Anterior cingulate cortex (tissue), 58 donors: ENCODE data around the gene GALNT6.
"Not testable (repeated sequence)": the region's sequence is repeated elsewhere in the genome, so short reads cannot be mapped to it uniquely, and the experiment has no call there.

ENCODE experiments used
- DNase-seq, 58 donors: peaks; one replicate each; lab custom pipeline; 2025; lab: John Stamatoyannopoulos, UW

Gene GALNT6

DNA sequence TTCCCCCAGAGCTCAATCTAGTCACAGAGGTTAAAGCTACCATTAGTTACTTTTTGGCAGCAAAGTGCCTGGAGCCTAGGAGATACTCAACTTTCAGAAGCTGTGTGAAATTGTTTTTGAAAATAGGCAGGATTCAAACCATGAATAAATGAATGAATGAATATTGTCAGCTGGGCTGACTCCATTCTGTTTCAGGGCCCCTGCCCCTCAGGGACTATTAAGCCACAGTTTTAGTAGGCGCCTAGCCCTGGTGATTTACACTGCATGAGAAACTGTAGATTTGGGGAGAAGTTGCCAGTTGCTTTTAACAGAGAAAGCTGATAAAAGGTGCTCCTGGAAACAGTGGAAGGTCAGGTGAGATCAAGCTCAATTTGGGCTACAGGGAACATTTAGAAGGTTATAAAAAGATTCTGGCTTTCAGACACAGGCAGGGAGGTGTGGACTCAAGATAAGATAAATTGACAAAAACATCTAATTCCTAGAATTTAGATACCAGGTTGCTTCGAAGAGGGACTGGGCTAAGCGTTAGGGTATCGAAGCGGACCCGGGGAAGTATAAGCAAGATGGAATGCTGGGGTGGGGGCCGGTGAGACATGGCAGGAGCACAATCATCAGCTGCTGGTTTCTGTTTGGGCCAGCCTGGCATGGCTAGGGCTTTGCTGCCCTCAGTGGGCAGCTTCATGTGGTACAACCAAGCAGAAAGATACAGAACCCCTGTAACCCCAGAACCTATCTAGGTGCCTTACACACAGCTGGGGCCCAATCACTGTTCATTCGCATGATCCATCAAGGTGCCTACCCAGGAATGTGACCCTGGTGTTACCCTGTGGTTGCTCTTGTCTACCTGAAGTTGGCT, 29.8 kb downstream of the GALNT6 start:
- DNase-seq, result peak in 3 of 58 donors; percentile 8 to 43 (median 11)

DNA sequence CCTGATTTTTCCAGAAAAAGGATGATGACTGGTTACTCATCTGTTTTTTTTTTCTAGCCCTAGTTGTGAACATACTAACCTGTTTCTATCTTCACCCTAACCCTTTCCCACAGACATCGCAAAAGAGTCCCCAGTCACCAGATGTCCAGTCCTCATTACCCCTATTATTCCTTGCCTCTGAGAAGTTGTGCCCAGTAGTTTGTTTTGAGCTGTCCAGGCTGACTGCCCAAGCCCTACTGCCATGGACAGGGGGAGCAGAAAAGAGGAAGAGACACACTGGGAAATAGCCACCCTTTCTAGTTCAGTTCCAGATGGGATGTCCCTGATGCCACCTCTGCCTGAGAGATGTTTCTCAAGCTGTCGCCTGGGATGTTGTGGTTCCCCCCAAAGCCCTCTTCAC, 30.9 kb downstream of the GALNT6 start:
- DNase-seq, result no peak

DNA sequence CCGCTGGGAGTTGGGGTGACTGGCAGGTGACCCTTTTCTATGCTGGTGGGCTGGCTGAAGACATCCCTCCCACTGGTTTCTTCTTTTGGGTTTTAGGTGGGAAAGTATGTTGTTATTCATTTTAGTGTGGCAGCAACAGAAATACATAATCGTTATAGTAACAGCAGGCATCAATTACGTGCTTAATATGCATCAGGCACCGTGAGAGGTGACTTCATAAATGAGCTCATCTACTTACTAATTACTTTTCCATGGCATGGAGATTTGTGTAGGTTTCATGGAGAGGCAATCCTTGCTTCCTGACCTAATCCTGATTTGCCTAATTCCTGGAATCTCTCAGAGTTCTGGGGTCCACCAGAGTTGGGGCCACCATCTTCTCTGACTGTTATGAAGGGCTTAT, 31.4 kb downstream of the GALNT6 start:
- DNase-seq, result no peak

DNA sequence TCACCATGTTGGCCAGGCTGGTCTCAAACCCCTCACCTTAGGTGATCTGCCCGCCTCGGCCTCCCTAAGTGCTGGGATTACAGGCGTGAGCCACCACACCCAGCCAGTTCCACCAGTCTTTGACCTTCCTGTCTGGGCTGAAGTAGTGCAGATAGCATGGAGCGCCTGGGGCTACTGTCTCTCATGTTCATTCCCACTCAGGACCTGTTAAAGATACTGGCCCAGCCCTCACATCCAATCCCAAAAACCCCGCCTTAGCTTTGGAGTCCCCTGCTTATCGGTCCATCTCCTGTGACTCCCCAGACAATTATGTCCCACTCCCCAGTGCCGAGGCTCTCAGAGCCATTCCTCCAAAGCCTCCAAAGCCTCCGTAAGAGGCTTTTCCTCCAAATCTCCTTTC, 32.7 kb downstream of the GALNT6 start:
- no peak for DNase-seq

DNA sequence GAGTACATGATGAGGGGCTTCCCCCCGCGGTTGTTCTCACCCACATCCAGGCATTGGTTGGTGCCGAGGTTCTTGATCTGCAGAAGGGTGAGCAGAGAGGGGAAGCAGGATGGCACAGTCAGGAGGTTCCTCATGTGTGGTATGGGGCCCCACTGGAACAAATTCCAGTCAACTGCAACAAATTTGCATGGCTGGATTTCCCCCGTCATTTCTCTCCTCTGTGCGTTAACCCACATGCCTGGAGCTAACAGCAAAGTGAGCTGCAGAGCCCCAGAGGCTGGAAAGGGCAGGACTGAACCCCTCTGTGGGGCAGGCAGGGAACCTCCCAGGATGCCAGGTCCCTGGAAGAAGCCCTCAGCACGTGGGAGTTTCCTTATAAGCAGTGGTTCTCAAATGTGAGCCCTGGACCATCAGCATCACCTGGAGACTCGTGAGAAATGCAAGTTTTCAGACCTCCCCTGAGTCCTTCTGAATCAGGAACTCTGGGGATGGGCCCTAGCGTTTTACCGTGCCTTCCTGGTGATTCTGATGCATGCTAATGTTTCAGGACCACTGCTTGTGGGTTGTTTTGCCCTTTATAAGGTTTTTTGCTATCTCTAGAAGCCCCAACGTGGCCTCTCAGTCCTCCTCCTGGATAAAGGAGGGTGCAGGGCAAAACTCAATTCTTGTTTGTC, 33.7 kb downstream of the GALNT6 start:
- no peak for DNase-seq

DNA sequence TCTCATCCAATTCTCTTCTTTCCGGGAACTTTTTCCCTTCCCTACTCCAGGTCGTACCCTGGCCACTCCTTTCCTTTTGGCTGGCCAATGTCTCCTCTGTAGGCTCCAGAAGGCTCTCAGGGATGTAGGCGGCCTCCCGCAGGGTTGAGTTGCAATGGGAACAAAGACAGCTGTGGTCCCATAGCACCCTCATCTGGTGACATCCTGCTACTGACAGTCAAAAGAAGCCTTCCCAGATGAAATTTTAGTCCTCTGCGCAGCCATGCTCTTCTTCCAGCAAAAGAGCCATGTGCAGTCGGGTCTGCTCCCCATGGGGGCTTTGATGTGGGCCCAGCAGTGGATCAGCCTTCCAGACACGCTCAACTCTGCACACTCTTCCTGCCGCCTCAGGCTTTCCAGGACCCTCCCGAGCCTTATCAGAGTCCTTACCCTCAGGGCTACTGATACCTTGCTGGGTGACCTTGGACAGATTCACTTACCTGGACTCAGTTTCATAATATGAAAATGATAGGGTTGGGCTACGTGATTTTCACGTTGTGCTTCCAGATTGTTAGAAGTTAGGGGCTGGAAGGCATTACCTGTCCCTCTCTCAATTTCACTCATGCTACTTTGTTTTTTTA, 39.2 kb downstream of the GALNT6 start:
- DNase-seq, result peak in 44 of 58 donors; percentile 2 to 64 (median 31)

DNA sequence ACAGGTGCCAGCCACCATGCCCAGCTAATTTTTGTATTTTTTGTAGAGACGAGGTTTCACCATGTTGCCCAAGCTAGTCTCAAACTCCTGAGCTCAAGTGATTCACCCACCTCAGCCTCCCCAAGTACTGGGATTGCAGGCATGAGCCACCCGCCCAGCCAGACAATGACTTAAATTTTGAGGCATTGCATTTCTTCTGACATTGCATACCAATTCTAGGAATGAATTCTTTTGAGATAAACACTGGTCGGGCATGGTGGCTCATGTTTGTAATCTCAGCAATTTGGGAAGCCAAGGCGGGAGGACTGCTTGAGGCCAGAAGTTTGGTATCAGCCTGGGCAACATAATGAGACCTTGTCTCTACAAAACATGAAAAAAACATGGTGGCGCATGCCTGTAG, 42.2 kb downstream of the GALNT6 start:
- no peak for DNase-seq

DNA sequence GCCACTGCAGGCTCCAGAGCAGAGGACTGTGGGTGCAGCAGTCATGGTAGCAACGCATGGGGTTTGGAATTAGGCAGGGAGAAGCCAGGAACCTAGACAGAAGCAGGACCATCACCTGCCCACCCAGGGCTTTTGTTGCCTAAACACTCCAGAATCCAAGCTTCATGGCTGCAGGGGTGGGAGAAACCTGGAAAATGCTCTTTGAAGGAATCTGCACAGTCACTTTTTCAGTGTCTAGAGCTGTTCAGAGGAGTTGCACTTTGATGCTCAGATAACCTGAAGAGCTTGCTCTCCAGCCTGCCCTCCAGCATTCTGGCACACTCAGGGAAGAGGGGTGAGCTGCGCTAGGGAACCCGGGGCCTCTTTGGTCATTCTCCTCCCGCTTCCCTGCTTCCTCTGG, 43.1 kb downstream of the GALNT6 start:
- no peak for DNase-seq

DNA sequence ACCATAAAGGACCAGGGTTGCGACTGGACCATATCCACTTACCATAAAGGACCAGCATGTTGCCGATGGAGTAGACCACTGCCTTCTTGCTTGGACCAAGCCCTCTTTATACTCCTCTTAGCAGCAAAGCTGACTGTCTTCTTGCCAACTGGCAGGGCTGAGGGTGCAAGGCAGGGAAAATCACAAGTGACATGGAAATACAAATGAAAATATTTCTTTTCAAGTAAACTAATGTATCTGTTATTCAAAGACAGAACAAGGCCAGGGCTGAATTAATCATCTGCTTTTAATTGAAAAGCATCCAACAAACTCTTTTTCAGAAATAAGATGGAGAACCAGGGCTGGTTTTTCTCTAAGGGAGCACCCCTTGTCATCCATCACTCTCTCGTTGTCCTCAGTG, 44.6 kb downstream of the GALNT6 start, which contains the start of gene CELA1:
TSS of gene CELA1 (minus strand) at position 99 of the 400 bp plus-strand sequence. CDS start at position 58, 41 bp downstream.
- no peak for DNase-seq

DNA sequence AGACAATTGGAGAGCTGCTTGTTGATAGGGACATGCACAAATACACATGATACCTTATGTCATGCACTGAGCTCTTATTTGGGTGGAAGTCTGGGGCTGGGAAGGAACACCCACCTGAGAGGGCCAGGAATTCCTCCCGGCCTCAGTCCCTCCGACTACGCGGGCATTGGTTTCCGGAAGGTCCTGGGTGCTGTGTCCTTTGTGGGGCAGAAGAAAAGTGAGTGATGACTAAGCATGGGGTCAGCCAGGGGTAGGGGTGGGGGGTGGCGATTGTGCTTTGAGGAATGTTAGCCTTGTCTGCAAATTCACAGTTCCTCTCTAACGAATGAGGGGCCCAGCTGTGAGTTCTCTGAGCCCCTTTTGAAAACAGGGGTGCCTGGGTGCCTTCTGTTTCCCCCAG, 45.5 kb downstream of the GALNT6 start:
- DNase-seq, result no peak

DNA sequence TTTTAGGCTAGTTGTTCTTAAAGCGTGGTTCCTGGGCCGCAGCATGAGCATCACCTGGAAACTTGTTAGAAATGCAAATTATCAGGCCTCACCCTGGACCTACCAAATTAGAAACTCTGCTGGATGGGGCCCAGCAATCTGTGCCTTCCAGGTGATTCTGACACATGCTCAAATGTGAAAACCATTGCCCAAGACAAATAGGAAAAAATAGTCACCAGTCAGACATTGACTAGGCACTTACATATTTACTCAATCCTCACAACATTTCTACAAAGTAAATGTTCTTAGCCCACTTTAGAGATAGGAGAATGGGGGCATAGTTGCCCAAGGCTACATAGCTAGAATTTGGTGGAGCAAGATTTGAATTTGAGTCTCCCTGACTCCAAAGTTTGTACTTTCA, 48.0 kb downstream of the GALNT6 start:
- no peak for DNase-seq

DNA sequence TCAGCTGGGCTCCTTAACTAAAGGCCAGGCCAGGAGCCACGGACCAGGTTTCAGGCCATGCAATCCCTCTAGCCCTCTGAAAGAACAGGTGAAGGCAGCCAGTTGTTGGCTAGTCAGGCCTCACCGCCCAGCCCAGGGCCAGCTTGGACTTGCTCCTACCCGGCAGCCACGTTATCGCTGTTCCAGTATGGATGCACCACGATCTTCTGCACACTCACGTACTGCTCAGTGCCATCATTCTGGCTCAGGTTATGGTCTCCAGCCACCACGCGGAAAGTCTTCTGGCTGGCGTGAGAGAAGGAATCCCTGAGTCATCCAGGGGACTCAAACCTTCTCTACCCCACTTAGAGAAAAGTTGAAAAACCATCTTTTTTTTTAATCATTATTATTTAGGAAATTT, 48.8 kb downstream of the GALNT6 start:
- DNase-seq, result no peak

DNA sequence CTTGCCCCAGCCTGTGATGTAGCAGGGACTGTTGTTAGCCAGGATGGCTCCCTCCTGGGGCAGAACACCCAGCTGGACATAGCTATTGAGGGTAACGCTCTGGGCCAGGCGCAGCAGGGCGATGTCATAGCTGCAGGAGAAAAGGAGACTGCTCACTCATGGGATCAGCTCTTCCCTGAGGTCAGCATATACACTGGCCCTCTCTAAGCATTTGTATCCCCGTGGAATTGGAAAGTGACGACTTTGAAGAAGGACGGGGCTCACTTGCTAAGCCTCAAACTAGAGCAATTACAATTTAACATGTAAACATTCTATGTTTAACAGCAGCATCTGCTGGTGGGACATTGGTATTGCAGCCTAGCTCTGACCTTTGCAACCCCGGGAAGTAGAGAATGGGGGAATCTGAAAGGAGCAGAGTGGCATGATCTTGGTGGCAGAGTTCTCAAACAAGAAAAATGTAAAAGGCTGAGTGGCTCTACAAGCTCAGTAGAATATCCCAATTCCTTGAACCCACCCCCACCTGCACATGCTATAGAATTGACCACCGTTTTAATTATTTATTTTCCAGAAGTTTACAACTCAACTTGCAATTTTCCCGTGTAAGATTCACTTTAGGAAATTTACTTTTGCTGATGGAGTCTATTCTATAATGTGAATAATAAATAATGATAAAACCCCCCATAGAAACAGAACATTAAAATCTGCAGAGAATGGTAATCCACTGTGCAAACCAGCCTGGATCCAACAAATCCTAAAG, 49.8 kb downstream of the GALNT6 start:
- DNase-seq, result peak in 50 of 58 donors; percentile 3 to 70 (median 40)

DNA sequence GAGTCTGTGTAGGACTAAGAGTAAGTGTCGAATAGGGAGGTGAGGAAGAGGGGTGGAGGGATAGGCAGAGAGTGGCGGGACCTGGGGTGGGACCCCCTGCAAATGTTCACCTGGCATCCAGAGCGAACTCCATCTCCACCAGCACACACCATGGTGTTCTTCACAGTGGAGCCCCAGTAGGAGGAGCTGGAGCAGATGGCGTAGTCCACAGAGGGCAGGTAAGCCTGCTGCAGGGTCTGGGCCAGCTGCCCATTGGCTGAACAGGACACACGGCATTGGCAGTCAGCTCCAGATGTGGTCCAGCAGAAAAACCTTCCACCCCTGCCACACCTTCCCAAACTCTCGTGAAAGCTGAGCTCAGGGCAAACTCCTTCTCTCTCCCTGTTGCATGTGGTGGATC, 51.5 kb downstream of the GALNT6 start:
- no peak for DNase-seq

DNA sequence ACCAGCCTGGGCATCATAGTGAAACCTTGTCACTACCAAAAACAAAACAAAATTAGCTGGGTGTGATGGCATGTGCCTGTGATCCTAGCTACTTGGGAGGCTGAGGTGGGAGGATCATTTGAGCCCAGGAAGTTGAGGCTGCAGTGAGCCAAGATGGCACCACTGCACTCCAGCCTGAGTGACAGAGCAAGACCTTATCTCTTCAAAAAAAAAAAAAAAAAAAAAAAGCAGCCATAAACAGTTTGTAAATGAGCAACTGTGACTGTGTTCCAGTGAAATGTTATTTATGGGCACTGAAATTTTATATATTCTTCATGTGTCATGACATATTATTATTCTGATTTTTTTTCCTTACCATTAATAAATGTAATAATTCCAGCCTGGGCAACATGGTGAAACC, 53.9 kb downstream of the GALNT6 start:
- not testable (repeated sequence) for DNase-seq

DNA sequence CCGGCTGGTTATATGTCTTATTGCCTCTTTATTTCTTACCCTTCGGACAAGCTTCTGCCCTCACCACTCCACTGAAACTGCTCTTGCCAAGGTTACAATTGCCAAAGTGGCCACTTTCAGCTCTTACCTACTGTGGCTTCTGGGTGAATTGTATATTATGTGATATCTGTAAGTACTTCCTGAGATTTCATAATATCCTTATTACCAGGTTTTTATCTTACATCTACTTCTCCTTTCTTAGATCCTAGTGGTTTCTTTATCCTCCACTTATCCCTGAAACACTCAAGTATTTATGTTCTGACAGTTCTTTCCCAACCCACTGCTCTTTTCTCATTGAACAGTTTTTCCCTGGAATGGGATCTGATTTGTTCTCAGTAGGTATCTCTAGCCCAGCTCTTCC, 55.3 kb downstream of the GALNT6 start:
- no peak for DNase-seq

DNA sequence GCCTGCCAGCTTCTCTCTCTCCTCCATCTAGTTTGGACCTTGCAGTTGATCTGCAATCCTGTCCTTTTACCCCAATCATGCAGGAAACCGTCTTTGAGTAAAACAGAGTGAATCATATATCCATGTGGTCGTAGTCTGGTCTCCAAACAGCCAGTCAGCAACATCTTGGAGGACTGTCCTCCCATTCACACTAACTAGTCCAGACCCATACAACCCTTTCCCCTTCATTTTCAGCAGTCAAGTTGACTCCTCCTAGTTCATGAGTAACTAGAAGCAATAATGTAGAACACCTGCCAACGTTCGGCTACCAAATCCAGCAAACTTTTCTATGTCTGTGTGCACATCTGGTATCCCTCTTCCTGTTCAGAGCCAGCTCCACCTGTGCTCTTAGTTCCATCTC, 56.4 kb downstream of the GALNT6 start:
- no peak for DNase-seq

DNA sequence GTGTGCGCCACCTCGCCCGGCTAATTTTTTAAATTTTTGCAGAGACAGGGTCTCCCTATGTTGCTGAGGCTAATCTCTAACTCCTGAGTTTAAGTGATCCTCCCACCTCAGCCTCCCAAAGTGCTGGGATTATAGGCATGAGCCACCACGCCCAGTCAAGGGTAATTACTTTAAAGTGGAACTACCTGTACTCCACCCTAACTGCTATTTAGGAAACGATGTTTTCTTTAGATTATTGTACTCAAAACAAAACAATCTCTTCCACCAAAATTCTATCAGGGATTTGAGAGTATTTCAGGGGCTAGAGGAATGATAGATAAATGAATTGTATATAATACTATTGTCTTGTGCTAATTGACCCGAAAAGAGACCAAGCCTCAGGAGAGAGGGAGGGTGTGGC, 57.7 kb downstream of the GALNT6 start:
- no peak for DNase-seq

DNA sequence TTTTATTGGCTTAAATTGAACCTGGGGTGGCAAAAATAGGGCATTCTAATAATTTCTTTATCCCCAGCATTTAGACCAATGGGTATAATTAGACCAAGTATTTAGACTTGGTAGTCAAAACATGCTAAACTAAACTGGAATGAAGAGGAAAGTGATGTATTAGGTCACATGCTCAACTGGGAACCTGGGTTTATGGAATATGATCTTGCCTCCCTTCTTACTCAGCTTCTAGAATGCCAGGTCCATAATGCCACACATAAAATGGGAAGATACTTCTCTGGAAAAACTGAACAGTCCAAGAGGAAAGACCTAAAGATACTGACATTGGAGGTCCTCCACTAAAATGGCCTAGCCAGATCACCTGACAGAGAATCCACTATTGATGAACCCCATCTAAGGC, 61.0 kb downstream of the GALNT6 start:
- DNase-seq, result no peak

DNA sequence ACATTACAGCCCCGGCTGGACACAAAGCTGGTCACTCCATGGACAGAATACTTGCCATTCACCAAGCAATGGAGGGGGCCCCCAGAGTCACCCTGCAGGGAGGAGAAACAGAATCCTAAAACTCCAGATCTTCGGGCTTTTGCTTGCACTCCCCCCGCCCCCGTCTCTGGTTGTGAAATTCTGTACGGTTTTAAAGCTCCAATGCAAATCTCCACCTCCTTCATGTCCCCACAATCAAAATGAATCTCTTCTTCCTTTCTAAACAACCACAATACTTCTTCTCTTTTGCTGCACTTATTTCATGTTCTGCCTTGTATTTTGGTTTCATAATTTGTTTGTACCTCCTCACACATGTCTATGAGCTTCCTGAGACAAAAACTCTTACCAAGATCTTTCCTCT, 61.5 kb downstream of the GALNT6 start:
- DNase-seq, result no peak

DNA sequence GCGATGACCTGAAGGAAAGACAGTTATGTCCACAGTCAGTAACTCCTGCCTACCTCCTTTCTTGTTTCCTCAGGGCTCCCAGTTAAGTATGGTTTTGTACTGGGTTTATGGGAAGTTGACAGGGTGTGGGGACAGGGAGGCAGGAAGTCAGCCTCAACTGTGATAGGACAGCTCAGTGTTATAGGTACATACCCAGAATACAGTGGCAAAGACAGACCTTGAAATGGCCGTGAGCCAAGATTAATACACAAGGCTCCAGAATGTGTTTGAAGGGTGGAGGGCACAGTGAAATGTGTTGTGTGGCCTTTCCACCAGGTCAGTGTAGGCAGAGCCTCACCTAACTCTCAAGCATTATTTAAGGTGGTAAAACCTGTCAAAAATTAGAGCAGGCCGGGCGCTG, 62.6 kb downstream of the GALNT6 start:
- no peak for DNase-seq
